Activated CD4-positive, alpha-beta memory T cell treated with anti-CD3 and anti-CD28 coated beads for 36 hours (primary cell): Measurements from ENCODE around the gene TIMM23. TPM values are rescaled to one million over a fixed set of nuclear protein-coding genes. Genes with fewer than 3 reads are reported as not detected.

Experiments used
- CTCF ChIA-PET: fragments of 350-600 bp; sonication (Branson Sonifier 250); formaldehyde crosslinking; loops from one replicate; lab custom pipeline; 2021; ENCODE audit warnings: antibody characterized with exemption, inconsistent platforms; lab: Charles Lee
- POLR2A ChIA-PET: fragments of 350-600 bp; sonication (Branson Sonifier 250); formaldehyde crosslinking; loops from one replicate; lab custom pipeline; 2021; ENCODE audit warnings: antibody characterized with exemption; lab: Charles Lee
- DNase-seq: peaks from one replicate; pipeline ENCODE4 v3.0.0-alpha.2; 2020
- H3K27ac Mint-ChIP-seq: one replicate; pipeline ENCODE4 v1.8.0; 2021; ENCODE audit warnings: mixed read lengths
- H3K27me3 Mint-ChIP-seq: one replicate; pipeline ENCODE4 v1.8.0; 2021; ENCODE audit warnings: mixed read lengths
- H3K36me3 Mint-ChIP-seq: one replicate; pipeline ENCODE4 v1.8.0; 2021; ENCODE audit warnings: mixed read lengths
- H3K4me1 Mint-ChIP-seq: one replicate; pipeline ENCODE4 v1.8.0; 2021; ENCODE audit warnings: low read depth, mixed read lengths
- H3K4me3 Mint-ChIP-seq: one replicate; pipeline ENCODE4 v1.8.0; 2021; ENCODE audit warnings: mild to moderate bottlenecking, mixed read lengths
- H3K9me3 Mint-ChIP-seq: one replicate; pipeline ENCODE4 v1.8.0; 2021; ENCODE audit warnings: mixed read lengths
- intact Hi-C: fragments of 100-400 bp; cut with micrococcal nuclease; formaldehyde crosslinking; loops from one replicate; pipeline ENCODE4 v1.15.1; 2023
- total RNA-seq, 2 experiments: library from RNA; stranded (reverse); gene quantifications; one replicate each; pipeline ENCODE4 v1.2.3, GENCODE V29; 2021

TIMM23 gene
- total RNA-seq, 2 experiments from 2014 or later: 70.2 to 73.4 TPM

- no peaks in the 10 kb centered on the region for H3K27me3 Mint-ChIP-seq
- no peak for DNase-seq
- H3K9me3 Mint-ChIP-seq: no peaks in the 10 kb centered on the region
- peaks cover 31% of the 10 kb centered on the region for H3K36me3 Mint-ChIP-seq
- H3K27ac Mint-ChIP-seq: peak overlapping the region; percentile 26
- intact Hi-C loops: no loop called here
- H3K4me1 Mint-ChIP-seq: peaks cover 51% of the 10 kb centered on the region
- ChIA-PET POLR2A (interaction anchor here (1.6 kb wide), 1 partner anchor 9 kb away, joined by 3 read pairs; no protein-coding TSS in a partner anchor), CTCF (interaction anchor here (2.5 to 5.5 kb wide), 2 partner anchors 12 to 13 kb away, joined by 9 to 35 read pairs; partner anchors contain the start of gene NCOA4)
- H3K4me3 Mint-ChIP-seq: no peak overlapping the region
Observed at GRCh38 chr10:46016190-46016589, 43.9 kb downstream of the TIMM23 start.

- peaks cover 55% of the 10 kb centered on the region for H3K4me1 Mint-ChIP-seq
- intact Hi-C loops: no loop called here
- H3K27ac Mint-ChIP-seq: peak overlapping the region; percentile 26
- ChIA-PET POLR2A (interaction anchor here (1.6 kb wide), 1 partner anchor 10 kb away, joined by 3 read pairs; no protein-coding TSS in a partner anchor), CTCF (interaction anchor here (5.5 kb wide), 1 partner anchor 12 kb away, joined by 35 read pairs; the partner anchor contains the start of gene NCOA4)
- H3K4me3 Mint-ChIP-seq: no peak overlapping the region
- H3K36me3 Mint-ChIP-seq: peaks cover 29% of the 10 kb centered on the region
- DNase-seq: no peak
- no peaks in the 10 kb centered on the region for H3K27me3 Mint-ChIP-seq
- no peaks in the 10 kb centered on the region for H3K9me3 Mint-ChIP-seq
Observed at GRCh38 chr10:46016811-46017210, 44.5 kb downstream of the TIMM23 start.

GRCh38 chr10:46017733-46018132 lies 45.4 kb downstream of the TIMM23 start:
- Mint-ChIP-seq H3K4me3 (no peak overlapping the region), H3K27ac (peak overlapping the region; percentile 33), H3K27me3 (no peaks in the 10 kb centered on the region), H3K9me3 (no peaks in the 10 kb centered on the region), H3K4me1 (peaks cover 60% of the 10 kb centered on the region), H3K36me3 (peaks cover 26% of the 10 kb centered on the region)
- intact Hi-C loops: no loop called here
- ChIA-PET POLR2A (interaction anchor here (1.6 kb wide), 1 partner anchor 11 kb away, joined by 3 read pairs; no protein-coding TSS in a partner anchor), CTCF (interaction anchor here (1.3 to 5.5 kb wide), 2 partner anchors 9 to 11 kb away, joined by 5 to 35 read pairs; partner anchors contain the start of gene NCOA4)
- DNase-seq: no peak

- POLR2A ChIA-PET: no interaction called here
- CTCF ChIA-PET: interaction anchor here (1.3 to 5.5 kb wide), 2 partner anchors 8 to 11 kb away, joined by 5 to 35 read pairs; partner anchors contain the start of gene NCOA4
- peaks cover 19% of the 10 kb centered on the region for H3K36me3 Mint-ChIP-seq
- no peaks in the 10 kb centered on the region for H3K9me3 Mint-ChIP-seq
- no peak overlapping the region for H3K4me3 Mint-ChIP-seq
- no peak for DNase-seq
- no peaks in the 10 kb centered on the region for H3K27me3 Mint-ChIP-seq
- H3K4me1 Mint-ChIP-seq: peaks cover 64% of the 10 kb centered on the region
- intact Hi-C loops: no loop called here
- H3K27ac Mint-ChIP-seq: peak overlapping the region; percentile 6
Observed at GRCh38 chr10:46018453-46019176, 46.3 kb downstream of the TIMM23 start.

- Mint-ChIP-seq H3K36me3 (peaks cover 17% of the 10 kb centered on the region), H3K27me3 (no peaks in the 10 kb centered on the region), H3K4me1 (peaks cover 69% of the 10 kb centered on the region), H3K9me3 (no peaks in the 10 kb centered on the region), H3K4me3 (no peak overlapping the region), H3K27ac (no peak overlapping the region)
- intact Hi-C loops: no loop called here
- CTCF ChIA-PET: interaction anchor here (5.5 kb wide), 1 partner anchor 10 kb away, joined by 35 read pairs; the partner anchor contains the start of gene NCOA4
- POLR2A ChIA-PET: interaction anchor here (1.0 kb wide), 1 partner anchor 14 kb away, joined by 3 read pairs; no protein-coding TSS in a partner anchor
- no peak for DNase-seq
Observed at GRCh38 chr10:46019177-46019528, 46.9 kb downstream of the TIMM23 start.

GRCh38 chr10:46019569-46020343 lies 47.5 kb downstream of the TIMM23 start:
- POLR2A ChIA-PET: interaction anchor here (1.0 kb wide), 1 partner anchor 14 kb away, joined by 3 read pairs; no protein-coding TSS in a partner anchor
- no peak for DNase-seq
- Mint-ChIP-seq H3K4me1 (peaks cover 73% of the 10 kb centered on the region), H3K27me3 (no peaks in the 10 kb centered on the region), H3K27ac (peak overlapping the region; percentile 53), H3K36me3 (peaks cover 11% of the 10 kb centered on the region), H3K4me3 (no peak overlapping the region), H3K9me3 (no peaks in the 10 kb centered on the region)
- CTCF ChIA-PET: interaction anchor here (5.5 kb wide), 1 partner anchor 9 kb away, joined by 35 read pairs; the partner anchor contains the start of gene NCOA4
- intact Hi-C loops: loop anchor here (10.0 kb wide), 1 partner anchor 1015 kb away; the partner anchor contains the start of gene ZNF22

GRCh38 chr10:46020344-46020657 lies 48.0 kb downstream of the TIMM23 start:
- H3K9me3 Mint-ChIP-seq: no peaks in the 10 kb centered on the region
- H3K36me3 Mint-ChIP-seq: peaks cover 8% of the 10 kb centered on the region
- no peak overlapping the region for H3K27ac Mint-ChIP-seq
- intact Hi-C loops: loop anchor here (10.0 kb wide), 1 partner anchor 1016 kb away; the partner anchor contains the start of gene ZNF22
- H3K27me3 Mint-ChIP-seq: no peaks in the 10 kb centered on the region
- CTCF ChIA-PET: interaction anchor here (5.5 kb wide), 1 partner anchor 9 kb away, joined by 35 read pairs; the partner anchor contains the start of gene NCOA4
- peaks cover 71% of the 10 kb centered on the region for H3K4me1 Mint-ChIP-seq
- POLR2A ChIA-PET: no interaction called here
- no peak for DNase-seq
- H3K4me3 Mint-ChIP-seq: no peak overlapping the region

GRCh38 chr10:46022978-46023702 lies 50.9 kb downstream of the TIMM23 start:
- intact Hi-C loops: loop anchor here (2.0 to 10.0 kb wide), 2 partner anchors 16 to 1018 kb away; partner anchors contain the start of gene ZNF22
- H3K4me1 Mint-ChIP-seq: peaks cover 82% of the 10 kb centered on the region
- peaks cover 3% of the 10 kb centered on the region for H3K36me3 Mint-ChIP-seq
- peak overlapping the region; percentile 78 for H3K4me3 Mint-ChIP-seq
- peak; percentile 91 for DNase-seq
- H3K27me3 Mint-ChIP-seq: no peaks in the 10 kb centered on the region
- CTCF ChIA-PET: interaction anchor here (0.5 to 1.3 kb wide), 3 partner anchors 9 to 443 kb away, joined by 3 to 4 read pairs (median 3); no protein-coding TSS in a partner anchor
- peak overlapping the region; percentile 86 for H3K27ac Mint-ChIP-seq
- no peaks in the 10 kb centered on the region for H3K9me3 Mint-ChIP-seq
- POLR2A ChIA-PET: no interaction called here

GRCh38 chr10:46024948-46025347 lies 52.7 kb downstream of the TIMM23 start:
- Mint-ChIP-seq H3K4me1 (peaks cover 79% of the 10 kb centered on the region), H3K9me3 (no peaks in the 10 kb centered on the region), H3K4me3 (no peak overlapping the region), H3K27ac (no peak overlapping the region), H3K27me3 (no peaks in the 10 kb centered on the region), H3K36me3 (peaks cover 2% of the 10 kb centered on the region)
- ChIA-PET CTCF (no interaction called here), POLR2A (no interaction called here)
- intact Hi-C loops: loop anchor here (5.0 to 10.0 kb wide), 2 partner anchors 773 to 1020 kb away; partner anchors contain the start of gene ZNF22
- no peak for DNase-seq

- no peak for DNase-seq
- Mint-ChIP-seq H3K4me1 (peaks cover 75% of the 10 kb centered on the region), H3K9me3 (no peaks in the 10 kb centered on the region), H3K4me3 (no peak overlapping the region), H3K36me3 (peaks cover 2% of the 10 kb centered on the region), H3K27me3 (no peaks in the 10 kb centered on the region), H3K27ac (no peak overlapping the region)
- ChIA-PET CTCF (no interaction called here), POLR2A (no interaction called here)
- intact Hi-C loops: loop anchor here (5.0 to 10.0 kb wide), 2 partner anchors 773 to 1021 kb away; partner anchors contain the start of gene ZNF22
Observed at GRCh38 chr10:46025406-46025805, 53.1 kb downstream of the TIMM23 start.

GRCh38 chr10:46026106-46026505 lies 53.8 kb downstream of the TIMM23 start:
- Mint-ChIP-seq H3K27ac (no peak overlapping the region), H3K4me1 (peaks cover 73% of the 10 kb centered on the region), H3K4me3 (no peak overlapping the region), H3K36me3 (peaks cover 2% of the 10 kb centered on the region), H3K27me3 (no peaks in the 10 kb centered on the region), H3K9me3 (no peaks in the 10 kb centered on the region)
- POLR2A ChIA-PET: no interaction called here
- no peak for DNase-seq
- CTCF ChIA-PET: interaction anchor here (0.7 kb wide), 1 partner anchor 42 kb away, joined by 4 read pairs; no protein-coding TSS in a partner anchor
- intact Hi-C loops: loop anchor here (5.0 to 10.0 kb wide), 2 partner anchors 774 to 1021 kb away; partner anchors contain the start of gene ZNF22
